Ishikawa (cell line): ENCODE measurements around the gene LATS2.
A peak's percentile ranks its signal among the peaks of the same experiment; 100 is the strongest.

Source experiments
- CEBPB ChIP-seq: IDR thresholded peaks from 2 replicates; pipeline ENCODE4 v1.6.1; 2012
- CREB1 ChIP-seq: IDR thresholded peaks from 2 replicates; pipeline ENCODE4 v1.6.1; 2012; ENCODE audit warnings: low read depth
- EGR1 ChIP-seq: IDR thresholded peaks from 2 replicates; pipeline ENCODE4 v1.6.1; 2012
- EP300 ChIP-seq: IDR thresholded peaks from 2 replicates; pipeline ENCODE4 v1.6.1; 2012; ENCODE audit warnings: borderline replicate concordance
- FOXM1 ChIP-seq: IDR thresholded peaks from 2 replicates; pipeline ENCODE4 v1.6.1; 2012; ENCODE audit warnings: low read depth, borderline replicate concordance
- NFIC ChIP-seq: IDR thresholded peaks from 2 replicates; pipeline ENCODE4 v1.6.1; 2012
- RAD21 ChIP-seq: IDR thresholded peaks from 2 replicates; pipeline ENCODE4 v1.6.1; 2012; ENCODE audit warnings: low read depth
- TAF1 ChIP-seq: IDR thresholded peaks from 2 replicates; pipeline ENCODE4 v1.6.1; 2012; ENCODE audit warnings: low read depth, mild to moderate bottlenecking
- TCF12 ChIP-seq: IDR thresholded peaks from 2 replicates; pipeline ENCODE4 v1.6.1; 2012; ENCODE audit warnings: low read depth
- TEAD4 ChIP-seq: IDR thresholded peaks from 2 replicates; pipeline ENCODE4 v1.6.1; 2012
- YY1 ChIP-seq: IDR thresholded peaks from 2 replicates; pipeline ENCODE4 v1.6.1; 2012; ENCODE audit warnings: low read depth
- ZBTB7A ChIP-seq: IDR thresholded peaks from 2 replicates; pipeline ENCODE4 v1.6.1; 2012; ENCODE audit warnings: low read depth
- TF ChIP-seq, protein P1 (sequence below): IDR thresholded peaks from 2 replicates; pipeline ENCODE4 v1.6.1; 2012; ENCODE audit warnings: low read depth, mild to moderate bottlenecking
- TF ChIP-seq, protein P2 (sequence below): IDR thresholded peaks from 2 replicates; pipeline ENCODE4 v1.6.1; 2012
- TF ChIP-seq, protein P3 (sequence below): IDR thresholded peaks from 2 replicates; pipeline ENCODE4 v1.6.1; 2012

The LATS2 gene

DNA sequence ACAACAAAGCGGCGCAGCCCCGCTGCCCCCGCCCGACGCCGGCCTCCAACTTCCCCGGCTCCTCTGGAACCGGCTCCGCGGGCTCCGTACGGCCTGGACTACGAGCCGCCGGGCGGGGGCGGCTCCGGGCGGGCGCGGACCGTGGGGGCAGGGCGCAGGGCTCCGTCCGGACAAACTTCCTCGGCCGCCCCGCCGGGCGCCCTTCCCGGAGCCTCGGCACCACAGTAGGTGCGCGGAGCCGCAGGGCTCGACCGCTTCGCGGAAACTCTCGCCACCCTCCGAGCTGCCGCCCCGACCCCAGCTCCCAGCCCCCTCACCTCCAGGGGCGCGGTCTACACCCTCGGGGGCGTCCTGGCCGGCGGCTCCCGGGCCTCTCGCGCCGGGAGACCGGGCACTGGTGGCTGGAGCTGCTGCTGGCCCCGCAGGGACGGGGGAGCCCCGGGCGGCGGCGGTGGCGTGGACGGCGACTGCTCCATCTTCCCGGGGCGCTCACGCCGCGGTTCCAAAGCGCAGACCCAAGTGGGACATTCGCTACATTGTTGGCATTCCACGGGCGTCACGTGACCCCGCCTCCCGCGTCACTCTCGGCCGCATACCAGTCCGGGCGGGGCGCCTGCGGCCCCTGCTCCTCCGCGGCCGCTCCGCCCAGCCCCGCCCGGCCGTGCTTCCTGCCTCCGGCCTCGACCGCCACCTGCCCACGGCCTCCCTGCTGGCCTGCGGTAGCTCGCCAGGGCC, at the start of gene LATS2:
Gene LATS2, minus strand, starts transcription at position 558 of the 735 bp plus-strand sequence. CDS start 15,560 bp downstream, outside the sequence.
- TF ChIP-seq EGR1: peak; percentile 61; the same call in 1 of the 2 replicates
- TF ChIP-seq, protein P1, sequence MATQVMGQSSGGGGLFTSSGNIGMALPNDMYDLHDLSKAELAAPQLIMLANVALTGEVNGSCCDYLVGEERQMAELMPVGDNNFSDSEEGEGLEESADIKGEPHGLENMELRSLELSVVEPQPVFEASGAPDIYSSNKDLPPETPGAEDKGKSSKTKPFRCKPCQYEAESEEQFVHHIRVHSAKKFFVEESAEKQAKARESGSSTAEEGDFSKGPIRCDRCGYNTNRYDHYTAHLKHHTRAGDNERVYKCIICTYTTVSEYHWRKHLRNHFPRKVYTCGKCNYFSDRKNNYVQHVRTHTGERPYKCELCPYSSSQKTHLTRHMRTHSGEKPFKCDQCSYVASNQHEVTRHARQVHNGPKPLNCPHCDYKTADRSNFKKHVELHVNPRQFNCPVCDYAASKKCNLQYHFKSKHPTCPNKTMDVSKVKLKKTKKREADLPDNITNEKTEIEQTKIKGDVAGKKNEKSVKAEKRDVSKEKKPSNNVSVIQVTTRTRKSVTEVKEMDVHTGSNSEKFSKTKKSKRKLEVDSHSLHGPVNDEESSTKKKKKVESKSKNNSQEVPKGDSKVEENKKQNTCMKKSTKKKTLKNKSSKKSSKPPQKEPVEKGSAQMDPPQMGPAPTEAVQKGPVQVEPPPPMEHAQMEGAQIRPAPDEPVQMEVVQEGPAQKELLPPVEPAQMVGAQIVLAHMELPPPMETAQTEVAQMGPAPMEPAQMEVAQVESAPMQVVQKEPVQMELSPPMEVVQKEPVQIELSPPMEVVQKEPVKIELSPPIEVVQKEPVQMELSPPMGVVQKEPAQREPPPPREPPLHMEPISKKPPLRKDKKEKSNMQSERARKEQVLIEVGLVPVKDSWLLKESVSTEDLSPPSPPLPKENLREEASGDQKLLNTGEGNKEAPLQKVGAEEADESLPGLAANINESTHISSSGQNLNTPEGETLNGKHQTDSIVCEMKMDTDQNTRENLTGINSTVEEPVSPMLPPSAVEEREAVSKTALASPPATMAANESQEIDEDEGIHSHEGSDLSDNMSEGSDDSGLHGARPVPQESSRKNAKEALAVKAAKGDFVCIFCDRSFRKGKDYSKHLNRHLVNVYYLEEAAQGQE: no peak
- peak; percentile 52; the same call in 1 of the 2 replicates for TF ChIP-seq NFIC
- TF ChIP-seq CREB1: peak; percentile 63
- no peak for TF ChIP-seq FOXM1
- TF ChIP-seq TEAD4: peak; percentile 100
- peak; percentile 75 for TF ChIP-seq TCF12
- TF ChIP-seq YY1: no peak; the same call in 1 of the 2 replicates
- TF ChIP-seq, protein P2, sequence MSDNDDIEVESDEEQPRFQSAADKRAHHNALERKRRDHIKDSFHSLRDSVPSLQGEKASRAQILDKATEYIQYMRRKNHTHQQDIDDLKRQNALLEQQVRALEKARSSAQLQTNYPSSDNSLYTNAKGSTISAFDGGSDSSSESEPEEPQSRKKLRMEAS: peak; percentile 77
- TF ChIP-seq EP300: peak; percentile 54; the same call in 1 of the 2 replicates
- TF ChIP-seq TAF1: peak; percentile 83
- TF ChIP-seq RAD21: peak; percentile 37; the same call in 1 of the 2 replicates
- TF ChIP-seq, protein P3, sequence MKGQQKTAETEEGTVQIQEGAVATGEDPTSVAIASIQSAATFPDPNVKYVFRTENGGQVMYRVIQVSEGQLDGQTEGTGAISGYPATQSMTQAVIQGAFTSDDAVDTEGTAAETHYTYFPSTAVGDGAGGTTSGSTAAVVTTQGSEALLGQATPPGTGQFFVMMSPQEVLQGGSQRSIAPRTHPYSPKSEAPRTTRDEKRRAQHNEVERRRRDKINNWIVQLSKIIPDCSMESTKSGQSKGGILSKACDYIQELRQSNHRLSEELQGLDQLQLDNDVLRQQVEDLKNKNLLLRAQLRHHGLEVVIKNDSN: peak; percentile 99
- peak; percentile 37; the same call in 1 of the 2 replicates for TF ChIP-seq ZBTB7A
- no peak for TF ChIP-seq CEBPB

DNA sequence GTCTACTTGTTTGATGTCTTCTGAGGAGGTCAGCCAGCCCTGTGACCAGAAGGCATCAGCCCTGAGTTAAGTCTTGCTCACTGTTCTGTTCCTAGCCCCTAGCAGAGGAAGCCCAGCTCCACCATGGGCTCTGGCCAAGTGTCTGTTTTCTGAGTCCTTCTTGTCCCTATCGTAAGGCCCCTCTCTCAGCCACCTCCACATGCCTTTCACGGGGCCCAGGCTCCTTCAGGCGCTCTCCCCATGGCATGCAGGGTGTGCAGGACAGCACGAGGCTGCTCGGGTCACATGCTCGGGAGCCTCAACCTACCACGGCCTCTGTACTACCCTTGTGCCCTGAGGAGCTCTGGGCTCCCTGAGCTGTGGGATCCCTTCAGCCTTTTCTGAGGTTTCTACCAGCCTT, 47.8 kb upstream of the LATS2 start:
- TF ChIP-seq EGR1: no peak
- no peak for TF ChIP-seq RAD21
- TF ChIP-seq TEAD4: no peak
- no peak for TF ChIP-seq YY1
- TF ChIP-seq, protein P2: no peak
- no peak for TF ChIP-seq NFIC
- no peak for TF ChIP-seq CREB1
- TF ChIP-seq TCF12: no peak
- TF ChIP-seq CEBPB: no peak
- no peak for TF ChIP-seq EP300
- TF ChIP-seq TAF1: no peak

DNA sequence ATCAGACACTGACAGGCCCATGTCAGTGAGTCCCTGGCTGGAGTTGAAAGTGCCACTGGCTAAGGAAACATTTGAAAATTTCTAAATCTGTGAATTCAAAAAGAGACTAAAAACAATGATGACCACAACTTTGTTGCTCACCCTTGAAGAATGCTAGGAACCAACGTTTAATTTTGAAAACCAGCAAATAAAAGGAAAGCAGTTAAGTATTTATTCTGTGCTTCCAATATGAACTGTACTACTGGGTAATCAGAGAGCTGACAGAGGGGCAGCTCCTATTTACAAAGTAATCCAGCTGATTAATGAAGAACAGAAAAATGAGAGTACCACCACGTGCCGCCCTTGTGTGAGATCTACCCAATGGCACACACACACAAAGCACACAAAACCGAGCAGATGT, 44.7 kb upstream of the LATS2 start:
- TF ChIP-seq FOXM1 (no peak), NFIC (no peak), TAF1 (no peak), ZBTB7A (no peak), CREB1 (no peak), TCF12 (no peak), EGR1 (no peak)
- TF ChIP-seq, protein P2: no peak
- TF ChIP-seq, protein P3: no peak

DNA sequence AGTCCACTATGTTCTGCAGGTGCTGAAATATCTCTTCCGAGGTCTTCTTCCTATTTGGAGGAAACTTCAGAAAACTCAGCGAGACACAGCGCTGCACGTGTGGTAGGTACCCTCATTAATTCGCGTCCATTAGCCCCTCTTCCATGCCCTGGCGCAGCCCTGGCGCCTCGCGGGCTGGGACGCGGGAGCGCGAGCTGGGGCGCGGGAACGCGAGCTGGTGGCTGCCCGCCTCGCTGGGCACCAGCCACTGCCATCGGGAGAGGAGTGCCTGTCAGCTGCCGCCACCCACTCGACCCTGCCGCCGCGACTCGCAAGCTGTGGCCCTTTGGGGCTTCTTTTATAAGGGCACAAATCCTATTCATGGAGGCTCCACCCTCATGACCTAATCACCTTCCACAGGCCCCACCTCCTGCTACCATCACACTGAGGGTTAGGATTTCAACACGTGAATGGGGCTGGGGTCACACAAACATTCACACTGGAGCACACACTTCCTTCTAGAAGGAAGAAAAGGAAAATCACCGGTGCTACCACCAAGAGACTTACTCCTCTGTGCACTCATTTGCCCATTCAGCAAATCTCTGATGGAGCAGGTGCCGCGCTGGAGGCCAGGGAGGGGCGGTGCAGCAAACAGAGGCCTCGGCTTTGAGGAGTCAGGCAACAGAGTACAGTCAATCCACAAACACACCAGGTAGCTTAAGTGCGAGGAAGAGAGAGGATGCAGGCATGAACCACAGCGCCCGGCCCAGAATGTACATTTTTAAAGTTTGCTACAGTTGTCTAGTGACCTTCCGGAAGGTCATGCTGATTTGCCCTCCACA, 43.0 kb upstream of the LATS2 start:
- no peak for TF ChIP-seq ZBTB7A
- TF ChIP-seq YY1: no peak
- no peak for TF ChIP-seq EGR1
- no peak for TF ChIP-seq TAF1
- no peak for TF ChIP-seq FOXM1
- TF ChIP-seq, protein P2: no peak
- TF ChIP-seq CEBPB: no peak
- TF ChIP-seq RAD21: no peak
- TF ChIP-seq TCF12: no peak
- no peak for TF ChIP-seq TEAD4

DNA sequence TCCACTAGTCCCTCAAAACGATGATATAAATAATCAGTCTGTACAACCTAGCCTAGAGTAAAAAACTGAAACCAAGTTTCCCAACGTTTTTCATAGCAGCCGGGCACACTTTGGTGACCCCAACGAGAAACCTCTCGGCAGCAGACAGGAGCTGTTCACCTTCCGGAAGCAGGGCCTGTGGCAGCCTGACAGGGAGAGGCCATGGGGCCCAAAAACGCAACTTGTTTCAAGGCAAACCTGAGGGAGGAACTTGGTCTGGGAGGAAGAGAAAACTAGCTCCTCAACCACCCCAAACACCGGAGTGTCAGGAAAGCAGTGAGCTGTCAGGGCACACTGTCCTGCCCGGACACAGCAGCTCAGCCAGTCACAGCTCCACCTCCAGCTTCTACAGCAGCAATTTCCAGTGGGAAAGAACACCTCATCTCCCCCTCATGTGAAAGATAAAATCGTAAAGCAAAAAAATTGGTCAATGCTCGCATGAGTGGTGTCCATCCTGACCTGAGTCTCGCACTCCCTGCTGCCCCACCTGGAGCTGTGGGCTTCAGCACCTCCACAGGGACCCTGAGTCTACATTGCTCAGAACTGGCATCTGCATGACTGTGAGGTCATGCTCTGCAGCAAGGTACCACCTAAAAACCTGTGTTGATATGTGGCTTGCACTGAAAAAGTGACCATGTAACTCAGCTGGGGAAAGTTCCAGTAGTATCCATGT, 40.6 kb upstream of the LATS2 start:
- TF ChIP-seq RAD21: no peak
- no peak for TF ChIP-seq NFIC
- no peak for TF ChIP-seq CEBPB
- no peak for TF ChIP-seq FOXM1
- TF ChIP-seq YY1: no peak
- TF ChIP-seq TCF12: no peak
- no peak for TF ChIP-seq EGR1
- no peak for TF ChIP-seq CREB1
- TF ChIP-seq, protein P2: no peak
- TF ChIP-seq, protein P1: no peak
- TF ChIP-seq TEAD4: no peak
- TF ChIP-seq, protein P3: no peak
- TF ChIP-seq ZBTB7A: no peak
- TF ChIP-seq TAF1: no peak
- TF ChIP-seq EP300: no peak
